Coronary artery (tissue), 2 donors: ENCODE measurements around the gene VSIR.

Source experiments
- DNase-seq: peaks from one replicate; pipeline ENCODE4 v3.0.0-alpha.2; 2017; ENCODE audit warnings: low spot score
- H3K27ac ChIP-seq, 2 donors: fragments of 200-600 bp; sonication (generic); one replicate each; pipeline ENCODE4 v1.5.1; 2016 to 2019
- H3K4me3 ChIP-seq: fragments of 200-600 bp; sonication (generic); 2 replicates; pipeline ENCODE4 v1.5.1; 2016; ENCODE audit warnings: mild to moderate bottlenecking, moderate library complexity
- TF ChIP-seq, protein P1 (sequence below): fragments of 200-600 bp; sonication (generic); IDR thresholded peaks from one replicate; pipeline ENCODE4 v1.5.1; 2019; ENCODE audit warnings: antibody characterized with exemption

The VSIR gene

GRCh38 chr10:71789871-71790270, 16.6 kb upstream of the VSIR start:
- no peak for DNase-seq
- TF ChIP-seq, protein P1, sequence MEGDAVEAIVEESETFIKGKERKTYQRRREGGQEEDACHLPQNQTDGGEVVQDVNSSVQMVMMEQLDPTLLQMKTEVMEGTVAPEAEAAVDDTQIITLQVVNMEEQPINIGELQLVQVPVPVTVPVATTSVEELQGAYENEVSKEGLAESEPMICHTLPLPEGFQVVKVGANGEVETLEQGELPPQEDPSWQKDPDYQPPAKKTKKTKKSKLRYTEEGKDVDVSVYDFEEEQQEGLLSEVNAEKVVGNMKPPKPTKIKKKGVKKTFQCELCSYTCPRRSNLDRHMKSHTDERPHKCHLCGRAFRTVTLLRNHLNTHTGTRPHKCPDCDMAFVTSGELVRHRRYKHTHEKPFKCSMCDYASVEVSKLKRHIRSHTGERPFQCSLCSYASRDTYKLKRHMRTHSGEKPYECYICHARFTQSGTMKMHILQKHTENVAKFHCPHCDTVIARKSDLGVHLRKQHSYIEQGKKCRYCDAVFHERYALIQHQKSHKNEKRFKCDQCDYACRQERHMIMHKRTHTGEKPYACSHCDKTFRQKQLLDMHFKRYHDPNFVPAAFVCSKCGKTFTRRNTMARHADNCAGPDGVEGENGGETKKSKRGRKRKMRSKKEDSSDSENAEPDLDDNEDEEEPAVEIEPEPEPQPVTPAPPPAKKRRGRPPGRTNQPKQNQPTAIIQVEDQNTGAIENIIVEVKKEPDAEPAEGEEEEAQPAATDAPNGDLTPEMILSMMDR, result no peak
- H3K27ac ChIP-seq, result no peak overlapping the region
- H3K4me3 ChIP-seq, result no peak overlapping the region

GRCh38 chr10:71788954-71789353, 15.6 kb upstream of the VSIR start:
- TF ChIP-seq, protein P1, result no peak
- no peak for DNase-seq
- Histone ChIP-seq H3K4me3 (no peak overlapping the region), H3K27ac (no peak overlapping the region)

DNA sequence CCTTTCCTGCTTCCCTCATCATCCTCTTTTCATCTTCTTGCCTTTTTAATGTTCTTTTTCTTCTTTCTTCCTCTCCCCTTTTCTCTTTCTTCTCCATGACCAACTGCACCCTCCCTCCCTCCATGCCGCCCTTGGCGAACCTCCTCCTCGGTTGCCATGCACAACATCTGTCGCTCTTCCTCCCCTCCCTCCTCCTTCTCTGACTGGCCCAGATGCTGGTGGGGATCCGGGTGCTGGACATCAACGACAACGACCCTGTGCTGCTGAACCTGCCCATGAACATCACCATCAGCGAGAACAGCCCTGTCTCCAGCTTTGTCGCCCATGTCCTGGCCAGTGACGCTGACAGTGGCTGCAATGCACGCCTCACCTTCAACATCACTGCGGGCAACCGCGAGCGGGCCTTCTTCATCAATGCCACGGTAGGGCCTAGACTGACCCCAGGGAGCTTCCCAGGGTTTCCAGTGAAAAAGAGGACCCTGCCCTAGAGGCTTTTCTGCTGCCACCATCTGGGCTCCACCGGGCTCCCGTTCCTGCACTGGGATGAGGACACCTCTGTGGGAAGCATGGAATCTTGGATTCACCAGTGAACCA, 11.5 kb upstream of the VSIR start:
- DNase-seq, result no peak
- TF ChIP-seq, protein P1, result no peak

DNA sequence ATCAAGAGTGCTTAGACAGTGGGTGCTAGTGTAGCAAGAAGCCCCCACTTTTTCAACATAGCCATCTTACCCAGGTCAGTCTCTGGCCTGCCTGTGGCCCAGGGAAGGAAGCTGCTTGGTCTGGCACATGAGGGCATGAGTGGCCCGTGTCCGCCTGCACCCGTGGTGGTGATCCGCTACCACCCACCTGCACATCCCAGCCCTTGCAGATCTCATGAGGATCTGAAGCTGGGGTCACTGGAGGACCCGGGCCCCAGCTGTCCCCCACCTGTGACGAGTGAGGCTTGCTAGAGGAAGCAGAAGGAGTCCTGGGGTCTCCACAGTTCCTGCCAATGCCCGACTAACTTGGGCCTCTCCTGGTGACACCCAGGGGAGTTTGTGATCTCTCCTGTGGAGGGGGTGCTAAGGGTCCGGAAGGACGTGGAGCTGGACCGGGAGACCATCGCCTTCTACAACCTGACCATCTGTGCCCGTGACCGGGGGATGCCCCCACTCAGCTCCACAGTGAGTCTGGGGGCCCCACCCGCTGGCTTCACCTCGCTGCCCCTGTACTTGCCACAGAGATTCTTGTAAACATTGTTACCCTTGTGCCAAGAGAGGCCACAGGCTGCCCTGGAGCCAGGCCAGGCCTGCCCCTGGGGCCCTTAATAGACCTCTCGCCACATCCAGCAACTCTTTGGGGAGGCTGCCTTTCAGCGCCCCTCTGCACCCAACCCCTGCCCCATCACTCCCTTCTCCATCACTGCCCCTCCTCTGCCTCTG, 10.8 kb upstream of the VSIR start:
- TF ChIP-seq, protein P1, result no peak
- no peak overlapping the region for H3K27ac ChIP-seq
- no peak overlapping the region for H3K4me3 ChIP-seq
- DNase-seq, result no peak

More for the DNA sequence above, 11.5 kb upstream of the VSIR start:
- no peak overlapping the region for H3K4me3 ChIP-seq
- no peak overlapping the region for H3K27ac ChIP-seq

DNA sequence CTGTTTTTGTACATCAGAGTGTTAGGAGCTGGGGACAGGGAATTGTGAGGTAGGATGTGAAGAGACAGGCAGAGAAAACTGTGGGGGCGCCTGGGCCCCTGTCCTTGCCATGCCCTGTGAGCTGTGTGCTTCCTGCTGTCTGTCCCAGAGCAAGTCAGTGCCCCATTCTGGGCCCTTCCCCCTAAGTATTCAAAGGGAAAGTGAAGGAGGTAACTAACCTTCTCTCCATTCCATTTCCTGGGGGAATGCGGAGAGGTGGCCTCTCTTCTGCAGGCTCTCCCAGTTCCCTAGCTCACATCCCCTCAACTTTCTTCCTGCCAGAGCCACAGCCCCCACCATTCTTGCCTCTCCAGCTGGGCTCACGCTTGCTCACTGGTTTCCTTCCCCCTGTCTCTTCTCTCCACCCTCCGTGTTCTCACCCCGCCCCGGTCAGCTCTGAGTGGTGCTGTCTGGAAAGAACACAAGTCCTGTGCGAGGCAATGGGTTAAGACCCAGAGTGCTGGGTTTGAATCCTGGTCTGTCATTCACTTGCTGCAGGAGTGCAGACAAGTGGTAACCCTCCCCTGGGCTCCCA, 9.7 kb upstream of the VSIR start:
- Histone ChIP-seq H3K4me3 (no peak overlapping the region), H3K27ac (no peak overlapping the region)
- TF ChIP-seq, protein P1, result no peak
- no peak for DNase-seq

DNA sequence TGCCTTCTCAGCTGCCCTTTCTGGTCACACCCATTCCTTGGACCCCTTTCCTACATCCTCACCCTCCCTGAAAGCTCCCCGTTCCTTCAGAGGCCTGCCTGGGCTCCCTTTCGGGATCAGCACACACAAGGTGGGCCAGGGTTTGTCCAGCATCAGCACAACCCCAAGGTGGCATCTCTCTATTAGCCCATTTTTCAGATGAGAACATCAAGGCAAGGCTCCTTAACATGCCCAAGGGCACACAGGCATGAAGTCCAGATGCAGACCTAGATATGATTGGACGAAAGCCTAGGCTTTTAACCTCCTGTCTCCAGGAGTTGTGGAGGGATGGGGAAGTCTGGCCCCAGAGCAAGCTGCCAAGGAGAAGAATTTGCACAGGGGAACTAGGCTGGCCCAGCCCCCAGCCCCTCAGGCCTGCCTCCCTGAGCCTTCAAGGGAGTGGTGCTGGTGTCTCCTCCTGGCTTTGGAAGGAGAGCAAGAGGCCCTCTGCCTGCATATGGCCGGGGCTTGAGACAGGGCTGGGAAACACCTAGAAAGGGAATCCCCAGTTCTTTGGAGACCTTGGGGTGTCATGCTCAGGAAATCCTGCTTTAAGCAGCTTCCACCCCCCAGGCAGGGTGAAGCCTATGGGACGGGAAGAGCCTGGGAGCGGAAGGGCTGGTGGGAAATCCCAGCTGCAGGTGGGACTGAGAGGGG, 9.0 kb upstream of the VSIR start:
- no peak for DNase-seq
- TF ChIP-seq, protein P1, result no peak
- H3K4me3 ChIP-seq, result no peak overlapping the region
- no peak overlapping the region for H3K27ac ChIP-seq
